Muscle layer of colon (tissue), 2 donors: Measurements from ENCODE around the gene GAGE12J.
"Not testable (repeated sequence)": the region's sequence is repeated elsewhere in the genome, so short reads cannot be mapped to it uniquely, and the experiment has no call there.

ENCODE experiments used
- H3K27ac ChIP-seq: one replicate; pipeline ENCODE4 v1.7.0; 2013; ENCODE audit warnings: low read depth, mild to moderate bottlenecking, low read length, moderate library complexity
- H3K27me3 ChIP-seq, 2 donors: one replicate each; pipeline ENCODE4 v1.7.0; 2013; ENCODE audit warnings: low read length in 2 of 2, mild to moderate bottlenecking in 2 of 2; ENCODE audit not compliant: insufficient read depth in 2 of 2, control insufficient read depth in 1 of 2
- H3K36me3 ChIP-seq: one replicate; pipeline ENCODE4 v1.7.0; 2013; ENCODE audit warnings: mild to moderate bottlenecking, low read length; ENCODE audit not compliant: insufficient read depth
- H3K4me1 ChIP-seq: one replicate; pipeline ENCODE4 v1.7.0; 2013; ENCODE audit warnings: mild to moderate bottlenecking, low read length; ENCODE audit not compliant: insufficient read depth
- H3K4me3 ChIP-seq, 2 donors: one replicate each; pipeline ENCODE4 v1.7.0; 2013; ENCODE audit warnings: low read length in 2 of 2, low read depth in 1 of 2, mild to moderate bottlenecking in 1 of 2, moderate library complexity in 1 of 2
- H3K9ac ChIP-seq: one replicate; pipeline ENCODE4 v1.7.0; 2013; ENCODE audit warnings: low read length
- H3K9me3 ChIP-seq: one replicate; pipeline ENCODE4 v1.7.0; 2013; ENCODE audit warnings: mild to moderate bottlenecking, low read length
- donor health status: abdominal sarcoma.
- donor health status: Adenocarcinoma of cecum.

GAGE12J gene

GRCh38 chrX:49290215-49290614 lies 31.6 kb upstream of the GAGE12J start:
- Histone ChIP-seq H3K4me3 (no peak overlapping the region), H3K9ac (no peak overlapping the region), H3K9me3 (no peaks in the 10 kb centered on the region), H3K36me3 (no peaks in the 10 kb centered on the region), H3K27ac (no peak overlapping the region), H3K4me1 (no peaks in the 10 kb centered on the region), H3K27me3 (peaks cover 0 to 11% of the 10 kb centered on the region in 2 donors)

DNA sequence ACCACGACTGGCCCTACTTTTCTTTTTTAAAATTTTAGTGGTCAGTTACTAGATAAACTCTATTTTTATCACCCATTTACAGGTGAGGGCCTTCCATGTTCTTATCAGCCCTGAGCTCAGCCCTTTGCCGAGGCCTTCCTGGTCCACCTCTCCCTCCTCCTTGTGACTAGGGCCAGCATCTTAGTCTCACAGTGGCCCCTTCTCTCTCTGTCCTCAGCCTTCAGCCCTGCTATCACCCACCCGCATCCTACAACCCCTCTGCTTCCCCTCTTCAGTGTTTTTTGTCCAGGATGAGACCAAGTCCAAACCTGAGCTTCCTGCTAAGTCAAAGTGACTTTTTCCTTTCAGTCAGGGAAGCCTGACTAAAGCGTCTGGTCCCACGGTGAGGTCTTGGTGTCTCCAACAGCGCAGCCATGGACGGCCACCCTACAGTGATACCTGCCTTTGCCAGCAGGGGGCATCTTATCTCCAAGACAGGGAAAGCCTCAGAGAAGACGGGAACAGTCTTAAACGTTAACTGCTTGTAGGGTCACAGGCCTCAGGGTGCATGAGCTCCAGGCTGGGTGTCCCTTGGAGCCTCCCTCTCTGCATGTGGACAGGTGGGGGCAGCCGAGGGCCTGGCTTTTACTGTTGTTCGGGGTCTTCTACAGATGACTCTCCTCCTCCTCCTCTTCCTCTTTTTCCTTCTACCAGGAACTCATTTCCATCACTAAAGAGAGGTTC lies 30.1 kb upstream of the GAGE12J start:
- Histone ChIP-seq H3K9me3 (no peaks in the 10 kb centered on the region), H3K36me3 (no peaks in the 10 kb centered on the region), H3K9ac (no peak overlapping the region), H3K4me1 (no peaks in the 10 kb centered on the region), H3K4me3 (no peak overlapping the region), H3K27me3 (peaks cover 0 to 11% of the 10 kb centered on the region in 2 donors), H3K27ac (no peak overlapping the region)

- H3K4me3 ChIP-seq: no peak overlapping the region
- no peaks in the 10 kb centered on the region for H3K4me1 ChIP-seq
- H3K36me3 ChIP-seq: no peaks in the 10 kb centered on the region
- H3K9me3 ChIP-seq: no peaks in the 10 kb centered on the region
- H3K9ac ChIP-seq: no peak overlapping the region
- no peak overlapping the region for H3K27ac ChIP-seq
- peaks cover 0 to 11% of the 10 kb centered on the region in 2 donors for H3K27me3 ChIP-seq
Measured at GRCh38 chrX:49292400-49293362, 29.2 kb upstream of the GAGE12J start.

GRCh38 chrX:49299293-49299692 lies 22.5 kb upstream of the GAGE12J start:
- H3K9ac ChIP-seq, H3K36me3 ChIP-seq, H3K9me3 ChIP-seq, H3K4me1 ChIP-seq, H3K27ac ChIP-seq, H3K4me3 ChIP-seq, H3K27me3 ChIP-seq: not testable (repeated sequence)

GRCh38 chrX:49300703-49301102 lies 21.1 kb upstream of the GAGE12J start:
- H3K27me3 ChIP-seq: peaks cover 0 to 8% of the 10 kb centered on the region in 2 donors
- no peak overlapping the region for H3K9ac ChIP-seq
- no peaks in the 10 kb centered on the region for H3K9me3 ChIP-seq
- no peaks in the 10 kb centered on the region for H3K4me1 ChIP-seq
- no peaks in the 10 kb centered on the region for H3K36me3 ChIP-seq
- no peak overlapping the region for H3K4me3 ChIP-seq
- no peak overlapping the region for H3K27ac ChIP-seq

- no peaks in the 10 kb centered on the region for H3K9me3 ChIP-seq
- no peak within 1 kb of the TSS for H3K9ac ChIP-seq
- no peak within 1 kb of the TSS for H3K4me3 ChIP-seq
- H3K36me3 ChIP-seq: no peaks in the 10 kb centered on the region
- H3K27ac ChIP-seq: no peak within 1 kb of the TSS
- H3K27me3 ChIP-seq: peaks cover 0 to 8% of the 10 kb centered on the region in 2 donors
- H3K4me1 ChIP-seq: no peaks in the 10 kb centered on the region
Measured at GRCh38 chrX:49303346-49303745, 18.5 kb upstream of the GAGE12J start, which contains the start of gene GAGE10. GAGE10 (plus strand) TSS chrX:49303646; CDS start chrX:49304860, 1,214 bp downstream.

- not testable (repeated sequence) for H3K4me3 ChIP-seq, H3K9me3 ChIP-seq, H3K27ac ChIP-seq, H3K36me3 ChIP-seq, H3K27me3 ChIP-seq, H3K9ac ChIP-seq, H3K4me1 ChIP-seq
Measured at GRCh38 chrX:49307775-49308174, 14.1 kb upstream of the GAGE12J start.

GRCh38 chrX:49308604-49309269 lies 13.1 kb upstream of the GAGE12J start:
- Histone ChIP-seq H3K27me3 (no peaks in the 10 kb centered on the region), H3K36me3 (no peaks in the 10 kb centered on the region), H3K9me3 (no peaks in the 10 kb centered on the region), H3K4me1 (no peaks in the 10 kb centered on the region), H3K4me3 (peak overlapping the region in 1 of 2 donors; percentile 58), H3K27ac (peak overlapping the region; percentile 9), H3K9ac (no peak overlapping the region)

DNA sequence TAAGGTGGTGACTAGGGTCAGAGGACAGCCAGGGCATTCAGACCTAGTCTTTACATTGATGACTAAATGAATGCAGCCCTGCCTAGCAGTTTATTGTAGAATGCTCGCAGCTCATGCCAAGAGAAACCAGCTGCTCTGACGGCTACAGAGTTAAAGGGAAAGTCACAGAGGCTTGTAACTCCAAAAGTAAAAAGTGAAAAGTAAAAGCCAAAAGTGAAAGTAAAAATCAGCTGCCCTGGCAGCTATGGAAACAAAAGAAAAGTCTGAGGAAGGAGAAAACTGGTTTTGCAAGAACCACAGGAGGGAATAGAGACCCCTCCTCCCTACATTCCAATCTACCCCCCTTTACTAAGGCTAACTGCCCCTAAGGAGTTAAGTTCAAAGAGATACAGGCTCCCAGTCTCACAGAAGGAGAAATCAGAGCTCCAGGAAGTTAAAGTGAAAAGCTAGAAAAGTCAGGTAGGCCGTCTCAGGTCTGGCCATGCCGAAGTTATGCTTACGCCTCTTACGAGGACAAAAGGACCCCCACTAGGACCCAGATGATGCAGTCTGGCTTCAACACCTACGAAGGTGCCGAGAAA lies 12.3 kb upstream of the GAGE12J start:
- peak overlapping the region; percentile 19 for H3K9ac ChIP-seq
- H3K36me3 ChIP-seq: no peaks in the 10 kb centered on the region
- H3K4me1 ChIP-seq: no peaks in the 10 kb centered on the region
- no peaks in the 10 kb centered on the region for H3K9me3 ChIP-seq
- H3K27ac ChIP-seq: peak overlapping the region; percentile 43
- H3K4me3 ChIP-seq: peak overlapping the region in 1 of 2 donors; percentile 58
- H3K27me3 ChIP-seq: no peaks in the 10 kb centered on the region

GRCh38 chrX:49310371-49310770 lies 11.5 kb upstream of the GAGE12J start:
- H3K9me3 ChIP-seq: no peaks in the 10 kb centered on the region
- no peak overlapping the region for H3K27ac ChIP-seq
- no peaks in the 10 kb centered on the region for H3K36me3 ChIP-seq
- peak overlapping the region in 1 of 2 donors; percentile 58 for H3K4me3 ChIP-seq
- H3K4me1 ChIP-seq: no peaks in the 10 kb centered on the region
- no peaks in the 10 kb centered on the region for H3K27me3 ChIP-seq
- H3K9ac ChIP-seq: no peak overlapping the region

GRCh38 chrX:49312176-49312575 lies 9.7 kb upstream of the GAGE12J start:
- no peak overlapping the region for H3K9ac ChIP-seq
- H3K27ac ChIP-seq: no peak overlapping the region
- H3K4me1 ChIP-seq: no peaks in the 10 kb centered on the region
- no peaks in the 10 kb centered on the region for H3K36me3 ChIP-seq
- H3K27me3 ChIP-seq: no peaks in the 10 kb centered on the region
- no peak overlapping the region for H3K4me3 ChIP-seq
- no peaks in the 10 kb centered on the region for H3K9me3 ChIP-seq
